ENCODE measurements around the gene ACTN4. TPM values are rescaled to one million over a fixed set of nuclear protein-coding genes. Genes with fewer than 3 reads are reported as not detected.

The ACTN4 gene
- total RNA-seq, 1 experiment from 2014 or later: 506 TPM

- ChIA-PET POLR2A (interaction anchor here (0.6 kb wide), 1 partner anchor 1394 kb away, joined by 3 read pairs; no protein-coding TSS in a partner anchor), CTCF (interaction anchor here (1.3 kb wide), 2 partner anchors 20 to 100 kb away, joined by 3 to 5 read pairs; no protein-coding TSS in a partner anchor)
- H3K9me3 Mint-ChIP-seq: no peaks in the 10 kb centered on the region
- DNase-seq (ENCODE audit: low spot score) (no peak), ATAC-seq (no peak)
- H3K4me3 Mint-ChIP-seq: no peak overlapping the region; the same call in 1 of the 2 replicates
- no peaks in the 10 kb centered on the region; the same call in 1 of the 2 replicates for H3K27me3 Mint-ChIP-seq (ENCODE audit: low read depth)
- no peak overlapping the region for H3K27ac Mint-ChIP-seq
- peaks cover 13% of the 10 kb centered on the region for H3K36me3 Mint-ChIP-seq
- TF ChIP-seq ZNF416 (CRISPR knock-in tag; IDR thresholded peaks at IDR 0.05) (no peak), CTCF (IDR thresholded peaks at IDR 0.05) (no peak), RELA (CRISPR knock-in tag; IDR thresholded peaks at IDR 0.05; ENCODE audit: borderline replicate concordance) (no peak), SP1 (CRISPR knock-in tag; conservative IDR thresholded peaks at IDR 0.05) (no peak), FOXJ3 (CRISPR knock-in tag; IDR thresholded peaks at IDR 0.05; ENCODE audit: borderline replicate concordance) (no peak)
- H3K4me1 Mint-ChIP-seq: peaks cover 27% of the 10 kb centered on the region
Observed at GRCh38 chr19:38616265-38616664, 31.2 kb upstream of the ACTN4 start.

- Mint-ChIP-seq H3K4me1 (peaks cover 36% of the 10 kb centered on the region), H3K27me3 (ENCODE audit: low read depth) (no peaks in the 10 kb centered on the region; the same call in 1 of the 2 replicates), H3K36me3 (peaks cover 23% of the 10 kb centered on the region), H3K4me3 (no peak overlapping the region; the same call in 1 of the 2 replicates), H3K27ac (no peak overlapping the region), H3K9me3 (no peaks in the 10 kb centered on the region)
- ATAC-seq: no peak
- ChIA-PET CTCF (interaction anchor here (1.3 to 2.4 kb wide), 3 partner anchors 21 to 313 kb away, joined by 3 to 32 read pairs (median 8); partner anchors contain the start of genes FAM98C, MRPS12 and SARS2), POLR2A (interaction anchor here (2.6 kb wide), 1 partner anchor 21 kb away, joined by 28 read pairs; no protein-coding TSS in a partner anchor)
- no peak for TF ChIP-seq ZNF219 (CRISPR knock-in tag; IDR thresholded peaks at IDR 0.05; ENCODE audit: borderline replicate concordance)
- TF ChIP-seq JAZF1 (CRISPR knock-in tag; IDR thresholded peaks at IDR 0.05): no peak
- TF ChIP-seq ZNF425 (CRISPR knock-in tag; conservative IDR thresholded peaks at IDR 0.05): no peak
- TF ChIP-seq ATF3 (CRISPR knock-in tag; conservative IDR thresholded peaks at IDR 0.05): no peak
- no peak for TF ChIP-seq HMGA2 (CRISPR knock-in tag; IDR thresholded peaks at IDR 0.05)
- no peak for TF ChIP-seq CBFB (CRISPR knock-in tag; IDR thresholded peaks at IDR 0.05; ENCODE audit: low read depth)
- no peak for TF ChIP-seq NFE2L1 (CRISPR knock-in tag; IDR thresholded peaks at IDR 0.05)
- no peak for TF ChIP-seq AFF4 (CRISPR knock-in tag; IDR thresholded peaks at IDR 0.05; ENCODE audit: borderline replicate concordance)
- no peak for TF ChIP-seq RORB (CRISPR knock-in tag; IDR thresholded peaks at IDR 0.05)
- TF ChIP-seq ERG (CRISPR knock-in tag; IDR thresholded peaks at IDR 0.05): no peak
- no peak for TF ChIP-seq NR2C2 (CRISPR knock-in tag; IDR thresholded peaks at IDR 0.05)
- TF ChIP-seq ZNF138 (CRISPR knock-in tag; conservative IDR thresholded peaks at IDR 0.05): no peak
- TF ChIP-seq SMAD4 (CRISPR knock-in tag; IDR thresholded peaks at IDR 0.05): no peak
- TF ChIP-seq NFATC4 (CRISPR knock-in tag; IDR thresholded peaks at IDR 0.05): no peak
- no peak for TF ChIP-seq E2F4 (CRISPR knock-in tag; IDR thresholded peaks at IDR 0.05; ENCODE audit: borderline replicate concordance, low read depth)
- no peak for TF ChIP-seq JUN (CRISPR knock-in tag; IDR thresholded peaks at IDR 0.05)
- TF ChIP-seq ZNF423 (CRISPR knock-in tag; IDR thresholded peaks at IDR 0.05): no peak
- no peak for TF ChIP-seq EMX1 (CRISPR knock-in tag; IDR thresholded peaks at IDR 0.05)
- no peak for DNase-seq (ENCODE audit: low spot score)
Observed at GRCh38 chr19:38617283-38617763, 30.1 kb upstream of the ACTN4 start.
